Stimulated activated CD4-positive, alpha-beta T cell treated with anti-CD3 and anti-CD28 coated beads, Interleukin-1b, Interleukin-23, amount 100 ng/mL, for 4 hours (primary cell): ENCODE data around the gene TTBK2.
"Not testable (repeated sequence)": the region's sequence is repeated elsewhere in the genome, so short reads cannot be mapped to it uniquely, and the experiment has no call there.

Experiments used
- DNase-seq, 2 donors: peaks; one replicate each; pipeline ENCODE4 v3.0.0-alpha.2; 2020; ENCODE audit warnings: low read depth in 2 of 2

TTBK2 gene

GRCh38 chr15:42826251-42826890 lies 94.2 kb downstream of the TTBK2 start:
- no peak for DNase-seq

GRCh38 chr15:42825599-42825998 lies 95.0 kb downstream of the TTBK2 start:
- DNase-seq = no peak

- DNase-seq = no peak
Measured at GRCh38 chr15:42820811-42821210, 99.8 kb downstream of the TTBK2 start.

- no peak for DNase-seq
Measured at GRCh38 chr15:42819786-42820185, 100.8 kb downstream of the TTBK2 start.

GRCh38 chr15:42811433-42811832 lies 109.1 kb downstream of the TTBK2 start:
- no peak for DNase-seq

GRCh38 chr15:42808913-42809312 lies 111.7 kb downstream of the TTBK2 start:
- DNase-seq = no peak

GRCh38 chr15:42805266-42805665 lies 115.3 kb downstream of the TTBK2 start:
- no peak for DNase-seq

GRCh38 chr15:42804739-42805138 lies 115.8 kb downstream of the TTBK2 start:
- no peak for DNase-seq

GRCh38 chr15:42803436-42803835 lies 117.1 kb downstream of the TTBK2 start:
- no peak for DNase-seq

GRCh38 chr15:42802168-42802567 lies 118.4 kb downstream of the TTBK2 start:
- no peak for DNase-seq

- DNase-seq = no peak
Measured at GRCh38 chr15:42800731-42801474, 119.7 kb downstream of the TTBK2 start.

GRCh38 chr15:42798802-42799201 lies 121.8 kb downstream of the TTBK2 start:
- no peak for DNase-seq

GRCh38 chr15:42796955-42797782 lies 123.4 kb downstream of the TTBK2 start:
- DNase-seq = no peak

- no peak for DNase-seq
Measured at GRCh38 chr15:42788725-42789124, 131.9 kb downstream of the TTBK2 start.

- no peak for DNase-seq
Measured at GRCh38 chr15:42786978-42787377, 133.6 kb downstream of the TTBK2 start.

GRCh38 chr15:42785569-42785968 lies 135.0 kb downstream of the TTBK2 start:
- DNase-seq = no peak

- no peak for DNase-seq
Measured at GRCh38 chr15:42784705-42785104, 135.9 kb downstream of the TTBK2 start.

GRCh38 chr15:42782716-42783115 lies 137.9 kb downstream of the TTBK2 start:
- DNase-seq = no peak

- DNase-seq = no peak
Measured at GRCh38 chr15:42775416-42775815, 145.2 kb downstream of the TTBK2 start.

- no peak for DNase-seq
Measured at GRCh38 chr15:42772901-42773300, 147.7 kb downstream of the TTBK2 start.

- DNase-seq = no peak
Measured at GRCh38 chr15:42772144-42772543, 148.4 kb downstream of the TTBK2 start.

- not testable (repeated sequence) for DNase-seq
Measured at GRCh38 chr15:42766109-42766508, 154.5 kb downstream of the TTBK2 start.
